Vagina (tissue), 2 donors: ENCODE measurements around the gene DNTTIP2.

Experiments used
- CTCF ChIP-seq, 3 experiments: fragments of 450-650 bp in 2 of 3; fragments of 200-600 bp in 1 of 3; sonication (generic) in 1 of 3; IDR thresholded peaks; one replicate each; pipeline ENCODE4 v1.5.1; 2017 to 2019; ENCODE audit warnings: antibody characterized with exemption in 3 of 3, mild to moderate bottlenecking in 2 of 3, moderate library complexity in 2 of 3
- POLR2A ChIP-seq, 2 donors: fragments of 450-650 bp; IDR thresholded peaks; one replicate each; pipeline ENCODE4 v1.6.1; 2017; ENCODE audit warnings: antibody characterized with exemption in 2 of 2, mild to moderate bottlenecking in 2 of 2, moderate library complexity in 2 of 2

GRCh38 chr1:93908394-93909145 is 29.6 kb upstream of the DNTTIP2 start:
- TF ChIP-seq POLR2A (IDR thresholded peaks at IDR 0.05) (no peak), CTCF (IDR thresholded peaks at IDR 0.05) (no peak)
